WI38 (cell line): Measurements from ENCODE around the gene MCF2L2.
A peak's percentile ranks its signal among the peaks of the same experiment; 100 is the strongest.

ENCODE experiments used
- H3K4me3 ChIP-seq: 2 replicates; pipeline ENCODE4 v1.5.1; 2011; ENCODE audit warnings: low read depth, mild to moderate bottlenecking, control low read depth, low read length
- CTCF ChIP-seq: IDR thresholded peaks from 2 replicates; pipeline ENCODE4 v1.5.1; 2012; ENCODE audit warnings: low read depth, mild to moderate bottlenecking, control low read depth, low read length

The MCF2L2 gene

GRCh38 chr3:183192650-183193300, 235.6 kb downstream of the MCF2L2 start:
- H3K4me3 ChIP-seq = no peak overlapping the region
- no peak for TF ChIP-seq CTCF

GRCh38 chr3:183189641-183190040, 238.8 kb downstream of the MCF2L2 start:
- H3K4me3 ChIP-seq = no peak overlapping the region
- no peak for TF ChIP-seq CTCF

GRCh38 chr3:183188895-183189462, 239.4 kb downstream of the MCF2L2 start:
- peak; percentile 25; the same call in 1 of the 2 replicates for TF ChIP-seq CTCF
- H3K4me3 ChIP-seq = no peak overlapping the region

GRCh38 chr3:183185696-183186095, 242.7 kb downstream of the MCF2L2 start:
- no peak for TF ChIP-seq CTCF
- no peak overlapping the region for H3K4me3 ChIP-seq

- TF ChIP-seq CTCF = no peak
- H3K4me3 ChIP-seq = no peak overlapping the region
Observed at GRCh38 chr3:183182732-183183610, 245.4 kb downstream of the MCF2L2 start.

- H3K4me3 ChIP-seq = no peak overlapping the region
Observed at GRCh38 chr3:183182073-183182472, 246.3 kb downstream of the MCF2L2 start.

More at GRCh38 chr3:183182073-183182472, 246.3 kb downstream of the MCF2L2 start:
- no peak for TF ChIP-seq CTCF
